Loucy (cell line): ENCODE results near the gene SHISAL2B.

Experiments
- H2AFZ ChIP-seq: fragments of 200-600 bp; sonication (generic); 2 replicates; pipeline ENCODE4 v1.6.0; 2016; ENCODE audit warnings: antibody characterized with exemption, mild to moderate bottlenecking, low read length, moderate library complexity
- H3F3A ChIP-seq: fragments of 200-600 bp; 2 replicates; pipeline ENCODE4 v1.6.0; 2016; ENCODE audit warnings: antibody characterized with exemption, low read depth, mild to moderate bottlenecking
- H3K27me3 ChIP-seq: fragments of 200-600 bp; sonication (generic); 2 replicates; pipeline ENCODE4 v1.6.1; 2014; ENCODE audit warnings: low read length, mild to moderate bottlenecking; ENCODE audit not compliant: insufficient read depth, poor library complexity, severe bottlenecking
- H3K36me3 ChIP-seq: fragments of 200-600 bp; sonication (generic); 2 replicates; pipeline ENCODE4 v1.6.1; 2016; ENCODE audit warnings: low read length; ENCODE audit not compliant: insufficient read depth
- H3K4me1 ChIP-seq: fragments of 200-600 bp; sonication (generic); 2 replicates; pipeline ENCODE4 v1.5.1; 2014; ENCODE audit warnings: low read length, mild to moderate bottlenecking; ENCODE audit not compliant: insufficient read depth, poor library complexity, severe bottlenecking
- H3K4me2 ChIP-seq: fragments of 200-600 bp; sonication (generic); 2 replicates; pipeline ENCODE4 v1.6.0; 2014; ENCODE audit warnings: antibody characterized with exemption, low read length, low read depth, mild to moderate bottlenecking; ENCODE audit not compliant: poor library complexity, severe bottlenecking
- H3K4me3 ChIP-seq: fragments of 200-600 bp; sonication (generic); 2 replicates; pipeline ENCODE4 v1.5.1; 2014; ENCODE audit warnings: low read length, mild to moderate bottlenecking, mixed read lengths; ENCODE audit not compliant: poor library complexity, severe bottlenecking
- H3K79me2 ChIP-seq: fragments of 200-600 bp; sonication (generic); 2 replicates; pipeline ENCODE4 v1.6.1; 2014; ENCODE audit warnings: low read length; ENCODE audit not compliant: insufficient read depth
- H3K9ac ChIP-seq: fragments of 200-600 bp; sonication (generic); 2 replicates; pipeline ENCODE4 v1.6.0; 2014; ENCODE audit warnings: mild to moderate bottlenecking, low read depth, low read length, moderate library complexity; ENCODE audit not compliant: poor library complexity, severe bottlenecking
- H3K9me2 ChIP-seq: fragments of 200-600 bp; sonication (generic); replicated peaks from 2 replicates; pipeline ENCODE4 v1.6.1; 2016; ENCODE audit warnings: low read depth, low read length, mixed read lengths
- H3K9me3 ChIP-seq: fragments of 200-600 bp; sonication (generic); 2 replicates; pipeline ENCODE4 v1.6.1; 2014; ENCODE audit warnings: mild to moderate bottlenecking, antibody characterized with exemption, low read length, low read depth; ENCODE audit not compliant: insufficient read depth
- H4K20me1 ChIP-seq: fragments of 200-600 bp; sonication (generic); 2 replicates; pipeline ENCODE4 v1.6.0; 2014; ENCODE audit warnings: antibody characterized with exemption, low read length, mild to moderate bottlenecking; ENCODE audit not compliant: insufficient read depth, poor library complexity, severe bottlenecking
- EZH2phosphoT487 ChIP-seq: fragments of 200-600 bp; IDR thresholded peaks from 2 replicates; pipeline ENCODE4 v1.6.1; 2018; ENCODE audit warnings: antibody characterized with exemption, mild to moderate bottlenecking, moderate library complexity, borderline replicate concordance
- TF ChIP-seq, protein P1 (sequence below): fragments of 200-600 bp; sonication (generic); conservative IDR thresholded peaks from 2 replicates; pipeline ENCODE4 v1.5.1; 2014; ENCODE audit warnings: mild to moderate bottlenecking, antibody characterized with exemption, low read length

The SHISAL2B gene

DNA sequence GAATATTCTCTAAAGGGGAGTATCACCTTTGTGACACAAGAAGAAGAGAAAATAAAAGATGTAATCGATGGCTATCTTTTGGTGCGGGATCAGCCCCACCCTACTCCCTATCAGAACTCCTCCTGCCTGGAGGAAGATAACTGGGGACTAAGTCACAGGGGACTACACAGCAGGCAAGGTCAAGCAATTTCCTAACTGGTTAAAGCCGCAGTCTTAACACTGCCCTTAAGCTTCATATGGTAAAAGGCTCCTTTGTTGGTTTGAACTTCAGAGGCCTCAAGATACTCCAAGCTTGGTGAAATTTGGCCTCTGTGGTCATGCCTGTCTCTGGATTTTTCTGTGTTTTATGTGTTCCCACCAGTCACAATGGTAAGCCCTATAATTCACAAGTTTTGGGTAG lies 1.3 kb upstream of the SHISAL2B start:
- Histone ChIP-seq H3K79me2 (no peaks in the 10 kb centered on the region), H3K27me3 (no peaks in the 10 kb centered on the region), H3K4me3 (no peak overlapping the region), H2AFZ (no peak overlapping the region), H3K36me3 (no peaks in the 10 kb centered on the region), H4K20me1 (no peaks in the 10 kb centered on the region), H3F3A (no peaks in the 10 kb centered on the region), H3K4me2 (no peak overlapping the region), H3K9me2 (no peaks in the 10 kb centered on the region), H3K4me1 (no peaks in the 10 kb centered on the region), H3K9me3 (no peaks in the 10 kb centered on the region), H3K9ac (no peak overlapping the region)
- TF ChIP-seq EZH2phosphoT487, result no peak
- TF ChIP-seq, protein P1, sequence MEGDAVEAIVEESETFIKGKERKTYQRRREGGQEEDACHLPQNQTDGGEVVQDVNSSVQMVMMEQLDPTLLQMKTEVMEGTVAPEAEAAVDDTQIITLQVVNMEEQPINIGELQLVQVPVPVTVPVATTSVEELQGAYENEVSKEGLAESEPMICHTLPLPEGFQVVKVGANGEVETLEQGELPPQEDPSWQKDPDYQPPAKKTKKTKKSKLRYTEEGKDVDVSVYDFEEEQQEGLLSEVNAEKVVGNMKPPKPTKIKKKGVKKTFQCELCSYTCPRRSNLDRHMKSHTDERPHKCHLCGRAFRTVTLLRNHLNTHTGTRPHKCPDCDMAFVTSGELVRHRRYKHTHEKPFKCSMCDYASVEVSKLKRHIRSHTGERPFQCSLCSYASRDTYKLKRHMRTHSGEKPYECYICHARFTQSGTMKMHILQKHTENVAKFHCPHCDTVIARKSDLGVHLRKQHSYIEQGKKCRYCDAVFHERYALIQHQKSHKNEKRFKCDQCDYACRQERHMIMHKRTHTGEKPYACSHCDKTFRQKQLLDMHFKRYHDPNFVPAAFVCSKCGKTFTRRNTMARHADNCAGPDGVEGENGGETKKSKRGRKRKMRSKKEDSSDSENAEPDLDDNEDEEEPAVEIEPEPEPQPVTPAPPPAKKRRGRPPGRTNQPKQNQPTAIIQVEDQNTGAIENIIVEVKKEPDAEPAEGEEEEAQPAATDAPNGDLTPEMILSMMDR, result no peak

DNA sequence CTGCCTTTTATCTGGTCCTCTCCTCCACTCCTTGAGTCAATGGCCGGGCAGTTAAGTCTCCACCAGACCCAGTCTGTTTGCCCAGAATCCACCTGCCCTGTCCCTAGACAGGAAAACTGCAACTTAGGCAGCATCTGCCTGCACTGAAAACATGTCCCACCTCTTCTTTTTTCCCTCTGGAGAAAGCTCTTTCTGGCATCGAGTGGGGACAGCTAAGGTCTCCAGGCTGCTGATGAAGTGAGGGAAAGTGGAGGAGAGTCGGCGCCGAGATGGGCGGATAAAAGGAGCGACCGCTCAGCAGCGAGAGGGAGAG lies 243 bp upstream of the SHISAL2B start:
- Histone ChIP-seq H3K79me2 (no peaks in the 10 kb centered on the region), H3K4me2 (no peak overlapping the region), H3K27me3 (no peaks in the 10 kb centered on the region), H3K4me3 (no peak overlapping the region), H3F3A (no peaks in the 10 kb centered on the region), H3K9me2 (no peaks in the 10 kb centered on the region), H3K9me3 (no peaks in the 10 kb centered on the region), H3K36me3 (no peaks in the 10 kb centered on the region), H2AFZ (no peak overlapping the region), H3K9ac (no peak overlapping the region), H3K4me1 (no peaks in the 10 kb centered on the region), H4K20me1 (no peaks in the 10 kb centered on the region)
- no peak for TF ChIP-seq EZH2phosphoT487
- TF ChIP-seq, protein P1, result no peak

DNA sequence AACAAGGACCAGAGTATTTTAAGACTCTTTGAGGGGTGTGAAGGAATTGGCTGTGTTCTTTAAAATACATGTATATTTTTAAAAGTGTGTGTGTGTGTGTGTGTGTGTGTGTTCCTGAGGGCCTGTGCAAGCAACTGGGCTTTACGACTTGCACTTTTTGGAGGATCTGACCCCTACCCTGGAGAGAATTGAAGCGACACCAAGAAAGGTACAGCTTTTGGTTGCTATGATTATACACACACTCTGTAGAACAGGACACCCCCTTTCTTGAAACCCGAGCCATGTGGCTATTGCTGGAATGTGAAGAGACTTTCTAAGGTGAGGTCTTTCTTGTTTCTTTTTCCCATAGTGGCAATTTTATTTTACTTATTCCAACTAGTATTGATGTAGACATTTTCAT lies 988 bp downstream of the SHISAL2B start:
- Histone ChIP-seq H3K4me2 (no peak overlapping the region), H3K9ac (no peak overlapping the region), H3K79me2 (no peaks in the 10 kb centered on the region), H3K9me3 (0 out of 2 replicates have a peak, but pooled peaks cover 4% of the 10 kb centered on the region), H4K20me1 (no peaks in the 10 kb centered on the region), H2AFZ (no peak overlapping the region), H3F3A (no peaks in the 10 kb centered on the region), H3K36me3 (no peaks in the 10 kb centered on the region), H3K9me2 (no peaks in the 10 kb centered on the region), H3K4me3 (no peak overlapping the region), H3K27me3 (no peaks in the 10 kb centered on the region), H3K4me1 (no peaks in the 10 kb centered on the region)
- TF ChIP-seq, protein P1, result no peak
- no peak for TF ChIP-seq EZH2phosphoT487
